ENCODE data around the gene CDHR3. TPM values are rescaled to one million over a fixed set of nuclear protein-coding genes. Genes with fewer than 3 reads are reported as not detected.

The CDHR3 gene
- total RNA-seq, 2 experiments from 2014 or later: 2.7 to 3.7 TPM

DNA sequence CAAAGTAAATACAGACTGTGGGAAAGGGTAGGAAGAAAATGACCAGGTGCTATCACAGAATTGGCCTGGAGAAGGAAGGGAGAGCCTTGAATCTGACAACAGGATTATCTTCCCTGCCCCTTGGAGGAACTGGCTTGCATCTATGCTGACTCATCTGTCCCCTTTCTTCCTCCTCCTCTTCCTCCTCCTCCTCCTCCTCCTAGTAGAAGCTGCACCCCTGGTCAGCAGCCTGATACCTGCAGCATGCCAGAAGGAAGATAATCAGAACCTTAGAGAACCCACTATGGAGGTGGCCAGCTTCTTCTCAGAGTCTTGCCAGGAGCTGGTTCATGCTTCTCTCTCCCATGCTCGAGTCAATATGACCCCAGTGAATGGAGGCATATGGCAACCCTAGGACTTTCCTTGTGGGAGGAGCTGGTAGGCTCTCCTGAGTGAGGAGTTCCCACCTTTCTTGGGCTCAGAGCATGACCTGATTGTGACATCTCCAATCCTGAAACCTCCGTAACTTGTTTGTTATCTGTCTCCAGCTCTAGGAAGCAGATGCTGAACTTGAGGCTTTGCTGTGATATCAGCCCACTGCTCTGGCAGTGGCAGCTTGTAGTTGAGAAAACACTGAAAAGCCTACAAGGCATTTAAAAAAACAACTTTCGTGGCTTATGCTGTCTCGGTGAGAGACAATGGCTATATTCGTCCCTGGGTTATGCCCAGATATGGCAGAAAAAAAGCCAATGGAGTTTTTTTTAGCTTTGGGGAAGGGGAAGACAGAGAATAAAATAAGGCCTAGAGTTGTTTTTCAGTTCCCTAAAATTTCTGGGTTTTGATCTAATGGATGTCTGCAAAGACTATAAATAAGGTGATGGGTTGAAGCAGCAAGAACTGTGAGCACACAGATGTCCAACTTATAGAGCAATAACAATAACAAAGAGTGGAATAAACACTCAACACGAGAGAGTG lies 60.6 kb downstream of the CDHR3 start:
- no peak for DNase-seq
- CTCF ChIA-PET: interaction anchor here (0.7 to 2.3 kb wide), 7 partner anchors 13 to 259 kb away, joined by 3 to 5 read pairs (median 3); no protein-coding TSS in a partner anchor
- H3K27me3 Mint-ChIP-seq: peaks cover 16% of the 10 kb centered on the region
- POLR2A ChIA-PET: no interaction called here
- peaks cover 66% of the 10 kb centered on the region for H3K4me1 Mint-ChIP-seq
- peak overlapping the region; percentile 91 for H3K27ac Mint-ChIP-seq
- no peaks in the 10 kb centered on the region for H3K9me3 Mint-ChIP-seq
- H3K4me3 Mint-ChIP-seq: no peak overlapping the region
- H3K36me3 Mint-ChIP-seq (ENCODE audit: low read depth): peaks cover 2% of the 10 kb centered on the region

- peaks cover 51% of the 10 kb centered on the region for H3K4me1 Mint-ChIP-seq
- POLR2A ChIA-PET: no interaction called here
Measured at GRCh38 chr7:106026101-106026500, 63.0 kb downstream of the CDHR3 start.

DNA sequence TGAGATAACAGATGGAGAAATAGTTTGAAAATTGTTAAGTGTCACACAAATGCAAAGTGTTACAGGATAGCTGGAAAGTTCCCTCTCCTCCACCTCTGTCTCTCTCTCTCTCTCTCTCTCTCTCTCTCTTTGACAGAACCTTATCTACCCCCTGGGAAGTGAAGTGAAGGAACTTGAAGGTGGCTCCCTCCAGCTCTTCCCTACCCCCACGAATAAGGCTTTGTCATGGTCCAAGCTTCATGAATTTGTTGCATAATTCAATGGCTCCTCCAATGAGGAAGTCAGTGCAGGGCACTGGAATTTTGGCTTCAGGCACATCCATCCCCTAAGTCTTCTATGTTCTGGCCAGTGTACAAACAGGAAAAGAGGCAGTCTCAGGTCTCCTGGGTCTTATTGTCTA lies 66.4 kb downstream of the CDHR3 start:
- peaks cover 17% of the 10 kb centered on the region for H3K27me3 Mint-ChIP-seq
- H3K9me3 Mint-ChIP-seq: no peaks in the 10 kb centered on the region
- ChIA-PET CTCF (interaction anchor here (0.8 to 2.2 kb wide), 2 partner anchors 13 to 21 kb away, joined by 3 to 7 read pairs; no protein-coding TSS in a partner anchor), POLR2A (no interaction called here)
- peaks cover 28% of the 10 kb centered on the region for H3K4me1 Mint-ChIP-seq
- H3K27ac Mint-ChIP-seq: no peak overlapping the region
- peaks cover 4% of the 10 kb centered on the region for H3K36me3 Mint-ChIP-seq (ENCODE audit: low read depth)
- no peak overlapping the region for H3K4me3 Mint-ChIP-seq
- no peak for DNase-seq

More at GRCh38 chr7:106026101-106026500, 63.0 kb downstream of the CDHR3 start:
- no peak overlapping the region for H3K27ac Mint-ChIP-seq
- peaks cover 2% of the 10 kb centered on the region for H3K36me3 Mint-ChIP-seq (ENCODE audit: low read depth)
- no peak overlapping the region for H3K4me3 Mint-ChIP-seq
- DNase-seq: no peak
- CTCF ChIA-PET: interaction anchor here (0.6 to 2.3 kb wide), 8 partner anchors 11 to 260 kb away, joined by 3 to 5 read pairs (median 4); no protein-coding TSS in a partner anchor
- no peaks in the 10 kb centered on the region for H3K9me3 Mint-ChIP-seq
- peaks cover 14% of the 10 kb centered on the region for H3K27me3 Mint-ChIP-seq

GRCh38 chr7:106029941-106030340 lies 66.9 kb downstream of the CDHR3 start:
- H3K27me3 Mint-ChIP-seq: peaks cover 17% of the 10 kb centered on the region
- ChIA-PET POLR2A (no interaction called here), CTCF (interaction anchor here (0.8 to 2.2 kb wide), 3 partner anchors 12 to 105 kb away, joined by 3 to 7 read pairs (median 3); no protein-coding TSS in a partner anchor)
- H3K36me3 Mint-ChIP-seq (ENCODE audit: low read depth): peaks cover 4% of the 10 kb centered on the region
- peaks cover 24% of the 10 kb centered on the region for H3K4me1 Mint-ChIP-seq
- H3K4me3 Mint-ChIP-seq: no peak overlapping the region
- no peak for DNase-seq
- no peak overlapping the region for H3K27ac Mint-ChIP-seq
- no peaks in the 10 kb centered on the region for H3K9me3 Mint-ChIP-seq

DNA sequence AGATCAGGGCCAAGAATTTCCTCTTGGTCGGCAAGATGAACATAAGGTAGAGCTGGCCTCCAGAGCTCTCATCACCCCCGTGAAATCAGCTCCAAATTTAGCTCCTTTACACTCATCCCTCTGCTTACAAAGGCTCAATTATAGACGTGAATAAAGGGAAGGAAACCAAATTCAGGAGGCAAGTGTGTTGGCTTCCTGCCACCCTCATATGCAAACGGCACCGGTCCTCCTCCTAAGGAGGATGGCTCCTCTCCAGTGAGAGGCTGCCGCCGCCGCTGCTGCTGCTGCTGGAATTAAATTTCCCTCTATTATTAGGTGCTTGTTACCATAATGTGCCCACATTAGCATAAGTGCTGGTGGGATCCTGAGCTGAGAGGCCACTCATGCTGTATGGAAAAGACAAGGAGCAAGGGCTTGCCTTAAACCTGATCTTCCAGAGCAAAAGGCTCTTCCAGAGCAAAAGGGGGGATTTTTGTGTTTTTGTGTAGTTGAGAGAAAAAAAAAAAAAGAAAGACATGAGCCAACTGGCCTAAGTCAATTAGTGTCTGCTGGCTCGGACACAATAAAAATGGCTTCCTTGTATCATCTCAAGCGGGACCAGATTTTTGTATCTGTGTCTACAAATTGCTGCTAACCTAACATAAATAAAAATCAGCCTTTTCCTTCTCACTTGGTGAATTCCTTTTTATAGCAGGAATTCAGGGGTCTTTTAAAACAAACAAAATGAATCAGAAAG lies 68.4 kb downstream of the CDHR3 start:
- ChIA-PET POLR2A (no interaction called here), CTCF (interaction anchor here (0.6 kb wide), 1 partner anchor 102 kb away, joined by 3 read pairs; no protein-coding TSS in a partner anchor)
- H3K36me3 Mint-ChIP-seq (ENCODE audit: low read depth): peaks cover 4% of the 10 kb centered on the region
- no peak for DNase-seq
- H3K27me3 Mint-ChIP-seq: peaks cover 14% of the 10 kb centered on the region
- peaks cover 15% of the 10 kb centered on the region for H3K4me1 Mint-ChIP-seq
- no peak overlapping the region for H3K4me3 Mint-ChIP-seq
- no peak overlapping the region for H3K27ac Mint-ChIP-seq
- no peaks in the 10 kb centered on the region for H3K9me3 Mint-ChIP-seq

- no peak for DNase-seq
- H3K36me3 Mint-ChIP-seq (ENCODE audit: low read depth): peaks cover 4% of the 10 kb centered on the region
- H3K4me3 Mint-ChIP-seq: no peak overlapping the region
- no peak overlapping the region for H3K27ac Mint-ChIP-seq
- ChIA-PET POLR2A (no interaction called here), CTCF (interaction anchor here (0.6 kb wide), 1 partner anchor 103 kb away, joined by 3 read pairs; no protein-coding TSS in a partner anchor)
- H3K4me1 Mint-ChIP-seq: peaks cover 13% of the 10 kb centered on the region
- no peaks in the 10 kb centered on the region for H3K9me3 Mint-ChIP-seq
- H3K27me3 Mint-ChIP-seq: peaks cover 13% of the 10 kb centered on the region
Measured at GRCh38 chr7:106032295-106032694, 69.2 kb downstream of the CDHR3 start.

GRCh38 chr7:106033735-106034134 lies 70.7 kb downstream of the CDHR3 start:
- ChIA-PET POLR2A (no interaction called here), CTCF (interaction anchor here (1.7 kb wide), 1 partner anchor 9 kb away, joined by 3 read pairs; no protein-coding TSS in a partner anchor)
- Mint-ChIP-seq H3K27ac (no peak overlapping the region), H3K27me3 (peaks cover 7% of the 10 kb centered on the region), H3K9me3 (no peaks in the 10 kb centered on the region), H3K4me1 (peaks cover 13% of the 10 kb centered on the region), H3K4me3 (no peak overlapping the region), H3K36me3 (ENCODE audit: low read depth) (peaks cover 4% of the 10 kb centered on the region)
- no peak for DNase-seq

DNA sequence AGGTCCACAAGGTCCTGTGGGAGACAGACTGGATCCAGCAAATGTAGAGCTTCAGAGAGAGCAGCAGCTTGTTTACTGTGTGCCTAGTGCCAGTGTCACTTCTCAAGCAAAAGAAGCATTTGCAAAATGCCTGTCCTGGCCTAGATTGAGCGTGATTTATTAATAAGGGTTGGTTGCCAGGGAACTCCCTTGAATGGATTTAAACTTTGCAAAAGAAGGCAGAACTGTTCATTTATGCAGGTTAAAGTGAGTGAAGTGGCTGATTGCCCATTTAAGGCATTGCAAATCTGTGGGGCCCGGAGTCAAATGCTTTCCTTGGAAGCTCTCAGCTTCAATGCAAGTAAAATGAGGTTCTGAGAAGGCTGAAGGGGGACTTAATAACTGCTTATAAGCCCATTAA lies 71.3 kb downstream of the CDHR3 start:
- no peak for DNase-seq
- peaks cover 4% of the 10 kb centered on the region for H3K36me3 Mint-ChIP-seq (ENCODE audit: low read depth)
- peaks cover 13% of the 10 kb centered on the region for H3K4me1 Mint-ChIP-seq
- POLR2A ChIA-PET: no interaction called here
- H3K27me3 Mint-ChIP-seq: peaks cover 7% of the 10 kb centered on the region
- H3K4me3 Mint-ChIP-seq: no peak overlapping the region
- CTCF ChIA-PET: interaction anchor here (0.6 to 1.7 kb wide), 2 partner anchors 9 to 161 kb away, joined by 3 to 5 read pairs; no protein-coding TSS in a partner anchor
- H3K9me3 Mint-ChIP-seq: no peaks in the 10 kb centered on the region
- H3K27ac Mint-ChIP-seq: no peak overlapping the region

GRCh38 chr7:106035568-106035967 lies 72.5 kb downstream of the CDHR3 start:
- POLR2A ChIA-PET: no interaction called here
- Mint-ChIP-seq H3K4me3 (no peak overlapping the region), H3K27ac (no peak overlapping the region), H3K9me3 (no peaks in the 10 kb centered on the region), H3K27me3 (peaks cover 9% of the 10 kb centered on the region), H3K4me1 (peaks cover 18% of the 10 kb centered on the region), H3K36me3 (ENCODE audit: low read depth) (peaks cover 4% of the 10 kb centered on the region)
- DNase-seq: no peak
- CTCF ChIA-PET: no interaction called here

DNA sequence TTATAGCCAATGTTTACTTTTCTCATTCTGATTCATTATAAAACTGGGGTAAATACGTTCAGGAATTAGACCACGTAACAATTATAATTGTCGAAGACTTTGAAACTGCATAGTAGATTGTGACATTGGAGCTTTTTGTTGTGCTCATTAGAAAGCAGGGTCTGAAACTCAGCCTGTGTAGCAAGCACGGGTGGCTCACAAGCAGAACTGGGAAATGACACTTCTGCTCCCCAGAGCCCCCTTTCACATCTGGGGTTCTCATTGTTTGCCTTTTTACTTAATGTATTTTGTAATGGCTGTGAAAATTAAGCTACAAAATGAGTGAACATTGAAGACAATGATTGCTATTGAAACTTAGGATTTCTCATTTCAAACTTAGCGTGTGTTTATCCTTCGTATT lies 72.9 kb downstream of the CDHR3 start:
- DNase-seq: no peak
- ChIA-PET CTCF (no interaction called here), POLR2A (no interaction called here)
- Mint-ChIP-seq H3K4me3 (no peak overlapping the region), H3K27ac (no peak overlapping the region), H3K36me3 (ENCODE audit: low read depth) (peaks cover 4% of the 10 kb centered on the region), H3K27me3 (peaks cover 13% of the 10 kb centered on the region), H3K4me1 (peaks cover 21% of the 10 kb centered on the region), H3K9me3 (no peaks in the 10 kb centered on the region)

DNA sequence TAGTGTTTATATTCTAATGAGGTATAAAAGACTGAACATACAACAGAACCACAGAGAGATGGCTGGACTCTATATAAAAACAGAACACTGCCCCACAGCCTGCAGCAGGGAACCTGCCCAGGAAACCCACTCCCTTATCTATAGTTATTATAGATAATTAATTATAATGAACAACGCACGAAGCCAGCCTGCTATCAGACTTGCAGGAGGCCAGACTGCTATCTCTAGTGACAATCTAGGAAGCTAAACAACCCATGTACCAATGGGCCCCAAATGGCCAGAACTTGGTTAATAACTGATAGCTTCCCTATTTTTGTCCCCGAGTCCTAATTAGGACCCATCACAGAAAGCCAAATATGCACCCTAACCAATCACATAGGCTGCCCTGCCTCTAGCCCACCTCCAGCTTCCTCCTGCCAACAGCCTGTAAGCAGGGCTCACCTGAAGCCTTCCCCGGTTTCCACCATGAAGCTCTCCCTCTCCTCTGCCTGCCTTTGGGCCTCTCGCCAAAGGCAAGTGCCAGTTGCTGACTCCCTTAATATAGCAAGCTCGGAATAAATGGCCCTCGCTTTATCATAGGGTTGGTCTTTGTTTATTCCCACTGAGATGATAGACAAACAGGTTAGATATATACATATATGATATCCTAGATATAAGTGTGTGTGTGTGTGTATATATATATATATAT lies 74.6 kb downstream of the CDHR3 start:
- Mint-ChIP-seq H3K27ac (no peak overlapping the region), H3K27me3 (peaks cover 8% of the 10 kb centered on the region), H3K36me3 (ENCODE audit: low read depth) (no peaks in the 10 kb centered on the region), H3K4me1 (peaks cover 25% of the 10 kb centered on the region), H3K9me3 (no peaks in the 10 kb centered on the region), H3K4me3 (no peak overlapping the region)
- ChIA-PET CTCF (interaction anchor here (0.6 to 1.6 kb wide), 6 partner anchors 9 to 300 kb away, joined by 3 to 4 read pairs (median 4); no protein-coding TSS in a partner anchor), POLR2A (no interaction called here)
- no peak for DNase-seq

DNA sequence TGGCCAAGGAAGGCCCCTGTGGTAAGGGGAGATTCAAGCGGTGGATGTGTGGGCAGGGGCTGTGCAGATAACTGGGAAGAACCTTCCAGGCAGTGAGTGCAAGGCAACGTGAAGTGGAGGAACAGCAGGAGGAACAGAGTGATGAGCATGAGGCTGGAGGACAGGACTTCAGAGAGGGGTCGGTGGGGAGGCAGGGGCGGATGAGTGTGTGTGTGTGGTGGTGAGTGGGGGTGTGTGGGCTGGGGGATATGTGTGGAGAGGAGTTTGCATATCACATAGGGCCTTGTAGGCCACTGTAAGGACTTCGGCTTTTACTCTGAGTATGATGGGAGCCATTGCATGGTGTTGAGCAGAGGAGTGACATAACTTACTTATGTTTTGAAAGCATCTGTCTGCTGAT lies 75.2 kb downstream of the CDHR3 start:
- DNase-seq: no peak
- Mint-ChIP-seq H3K27me3 (peaks cover 10% of the 10 kb centered on the region), H3K36me3 (ENCODE audit: low read depth) (no peaks in the 10 kb centered on the region), H3K9me3 (no peaks in the 10 kb centered on the region), H3K4me1 (peaks cover 28% of the 10 kb centered on the region), H3K27ac (peak overlapping the region; percentile 5), H3K4me3 (no peak overlapping the region)
- ChIA-PET POLR2A (no interaction called here), CTCF (interaction anchor here (0.6 to 1.6 kb wide), 2 partner anchors 9 to 312 kb away, joined by 4 to 5 read pairs; no protein-coding TSS in a partner anchor)

Measured in activated CD4-positive, alpha-beta T cell treated with anti-CD3 and anti-CD28 coated beads, Interleukin-2, amount 10 ng/mL, durations not matched to agents 7 days and 5 days (primary cell).